ENCODE results near the gene SAFB2. TPM values are rescaled to one million over a fixed set of nuclear protein-coding genes. Genes with fewer than 3 reads are reported as not detected.

SAFB2 gene
- 10 to 100 TPM; 25.3 to 81.6 (median 41.6) TPM for total RNA-seq

- WGBS, 2 donors (ENCODE audit: low coverage in 1 of 2) = no CpG with 5 or more reads among the region's 116 CpGs
- H3K9me3 ChIP-seq = no peaks in the 10 kb centered on the region
- peak within 1 kb of the TSS; percentile 91 to 99 (median 98) for H3K27ac ChIP-seq
- TF ChIP-seq EP300 (IDR thresholded peaks at IDR 0.05) = no peak
- peak; percentile 85 to 87 for TF ChIP-seq POLR2A (IDR thresholded peaks at IDR 0.05)
- peak; percentile 92 for TF ChIP-seq POLR2AphosphoS5 (IDR thresholded peaks at IDR 0.05)
- TF ChIP-seq, protein P1, sequence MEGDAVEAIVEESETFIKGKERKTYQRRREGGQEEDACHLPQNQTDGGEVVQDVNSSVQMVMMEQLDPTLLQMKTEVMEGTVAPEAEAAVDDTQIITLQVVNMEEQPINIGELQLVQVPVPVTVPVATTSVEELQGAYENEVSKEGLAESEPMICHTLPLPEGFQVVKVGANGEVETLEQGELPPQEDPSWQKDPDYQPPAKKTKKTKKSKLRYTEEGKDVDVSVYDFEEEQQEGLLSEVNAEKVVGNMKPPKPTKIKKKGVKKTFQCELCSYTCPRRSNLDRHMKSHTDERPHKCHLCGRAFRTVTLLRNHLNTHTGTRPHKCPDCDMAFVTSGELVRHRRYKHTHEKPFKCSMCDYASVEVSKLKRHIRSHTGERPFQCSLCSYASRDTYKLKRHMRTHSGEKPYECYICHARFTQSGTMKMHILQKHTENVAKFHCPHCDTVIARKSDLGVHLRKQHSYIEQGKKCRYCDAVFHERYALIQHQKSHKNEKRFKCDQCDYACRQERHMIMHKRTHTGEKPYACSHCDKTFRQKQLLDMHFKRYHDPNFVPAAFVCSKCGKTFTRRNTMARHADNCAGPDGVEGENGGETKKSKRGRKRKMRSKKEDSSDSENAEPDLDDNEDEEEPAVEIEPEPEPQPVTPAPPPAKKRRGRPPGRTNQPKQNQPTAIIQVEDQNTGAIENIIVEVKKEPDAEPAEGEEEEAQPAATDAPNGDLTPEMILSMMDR (IDR thresholded peaks at IDR 0.05) = no peak
- H3K4me1 ChIP-seq = peaks cover 8 to 82% (median 44%) of the 10 kb centered on the region in 3 donors
- H3K4me3 ChIP-seq = peak within 1 kb of the TSS; percentile 91 to 100
- ATAC-seq = peak; percentile 99
- peaks cover 0 to 55% of the 10 kb centered on the region in 2 donors for H3K36me3 ChIP-seq
- no peaks in the 10 kb centered on the region for H3K27me3 ChIP-seq
These were observed at the start of gene SAFB2, which contains the start of gene SAFB for GRCh38 chr19:5622465-5623396. TSS of gene SAFB2 (minus strand) at chr19:5622776. CDS start at chr19:5622715, 61 bp downstream. TSS of gene SAFB (plus strand) at chr19:5623083. CDS start at chr19:5623206, 123 bp downstream.

- Histone ChIP-seq H3K27ac (no peak overlapping the region), H3K27me3 (no peaks in the 10 kb centered on the region), H3K4me1 (no peaks in the 10 kb centered on the region), H3K4me3 (no peak overlapping the region), H3K9me3 (no peaks in the 10 kb centered on the region), H3K36me3 (peaks cover 0 to 49% of the 10 kb centered on the region in 2 donors)
- WGBS, 2 donors (ENCODE audit: low coverage in 1 of 2) = 100% methylated on average over 1 of the region's 7 CpGs; no CpG with 5 or more reads in 1 of the 2 donors
- no peak for ATAC-seq
- TF ChIP-seq POLR2AphosphoS5 (IDR thresholded peaks at IDR 0.05) = no peak
- TF ChIP-seq POLR2A (IDR thresholded peaks at IDR 0.05) = no peak
- TF ChIP-seq, protein P1 (IDR thresholded peaks at IDR 0.05) = no peak
- no peak for TF ChIP-seq EP300 (IDR thresholded peaks at IDR 0.05)
These were observed 49.0 kb upstream of the SAFB2 start for GRCh38 chr19:5671600-5671999.

- Histone ChIP-seq H3K36me3 (peaks cover 0 to 73% of the 10 kb centered on the region in 2 donors), H3K27ac (no peak overlapping the region)
- WGBS, 2 donors (ENCODE audit: low coverage in 1 of 2) = 84% methylated on average over 7 of the region's 11 CpGs; no CpG with 5 or more reads in 1 of the 2 donors
These were observed 46.6 kb upstream of the SAFB2 start for GRCh38 chr19:5669212-5669611.

GRCh38 chr19:5667751-5668271, 45.2 kb upstream of the SAFB2 start:
- H3K9me3 ChIP-seq = no peaks in the 10 kb centered on the region
- no peak overlapping the region for H3K27ac ChIP-seq
- H3K36me3 ChIP-seq = peaks cover 0 to 87% of the 10 kb centered on the region in 2 donors
- 100% methylated on average over 1 of the region's 22 CpGs; no CpG with 5 or more reads in 1 of the 2 donors for WGBS, 2 donors (ENCODE audit: low coverage in 1 of 2)
- no peaks in the 10 kb centered on the region for H3K4me1 ChIP-seq
- no peaks in the 10 kb centered on the region for H3K27me3 ChIP-seq
- no peak for ATAC-seq
- H3K4me3 ChIP-seq = no peak overlapping the region
- TF ChIP-seq EP300 (IDR thresholded peaks at IDR 0.05) (no peak), POLR2AphosphoS5 (IDR thresholded peaks at IDR 0.05) (no peak), POLR2A (IDR thresholded peaks at IDR 0.05) (no peak)
- TF ChIP-seq, protein P1 (IDR thresholded peaks at IDR 0.05) = no peak

More at GRCh38 chr19:5669212-5669611, 46.6 kb upstream of the SAFB2 start:
- no peaks in the 10 kb centered on the region for H3K9me3 ChIP-seq
- no peaks in the 10 kb centered on the region for H3K4me1 ChIP-seq
- H3K27me3 ChIP-seq = no peaks in the 10 kb centered on the region
- no peak for ATAC-seq
- TF ChIP-seq POLR2A (IDR thresholded peaks at IDR 0.05) (no peak), EP300 (IDR thresholded peaks at IDR 0.05) (no peak), POLR2AphosphoS5 (IDR thresholded peaks at IDR 0.05) (no peak)
- TF ChIP-seq, protein P1 (IDR thresholded peaks at IDR 0.05) = no peak
- H3K4me3 ChIP-seq = no peak overlapping the region

Data from gastroesophageal sphincter (tissue), 4 donors.